ENCODE measurements around the gene LRPAP1.
"Not testable (repeated sequence)": the region's sequence is repeated elsewhere in the genome, so short reads cannot be mapped to it uniquely, and the experiment has no call there.

Gene LRPAP1

GRCh38 chr4:3512279-3512678 is 19.9 kb downstream of the LRPAP1 start:
- no peak overlapping the region for H3K27ac ChIP-seq
- DNase-seq (ENCODE audit: low spot score), result no peak
- ChIA-PET CTCF (no interaction called here), POLR2A (ENCODE audit: low non-redundant PET) (no interaction called here)
- TF ChIP-seq, protein P1, sequence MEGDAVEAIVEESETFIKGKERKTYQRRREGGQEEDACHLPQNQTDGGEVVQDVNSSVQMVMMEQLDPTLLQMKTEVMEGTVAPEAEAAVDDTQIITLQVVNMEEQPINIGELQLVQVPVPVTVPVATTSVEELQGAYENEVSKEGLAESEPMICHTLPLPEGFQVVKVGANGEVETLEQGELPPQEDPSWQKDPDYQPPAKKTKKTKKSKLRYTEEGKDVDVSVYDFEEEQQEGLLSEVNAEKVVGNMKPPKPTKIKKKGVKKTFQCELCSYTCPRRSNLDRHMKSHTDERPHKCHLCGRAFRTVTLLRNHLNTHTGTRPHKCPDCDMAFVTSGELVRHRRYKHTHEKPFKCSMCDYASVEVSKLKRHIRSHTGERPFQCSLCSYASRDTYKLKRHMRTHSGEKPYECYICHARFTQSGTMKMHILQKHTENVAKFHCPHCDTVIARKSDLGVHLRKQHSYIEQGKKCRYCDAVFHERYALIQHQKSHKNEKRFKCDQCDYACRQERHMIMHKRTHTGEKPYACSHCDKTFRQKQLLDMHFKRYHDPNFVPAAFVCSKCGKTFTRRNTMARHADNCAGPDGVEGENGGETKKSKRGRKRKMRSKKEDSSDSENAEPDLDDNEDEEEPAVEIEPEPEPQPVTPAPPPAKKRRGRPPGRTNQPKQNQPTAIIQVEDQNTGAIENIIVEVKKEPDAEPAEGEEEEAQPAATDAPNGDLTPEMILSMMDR (conservative IDR thresholded peaks at IDR 0.05; ENCODE audit: low read depth), result no peak

DNA sequence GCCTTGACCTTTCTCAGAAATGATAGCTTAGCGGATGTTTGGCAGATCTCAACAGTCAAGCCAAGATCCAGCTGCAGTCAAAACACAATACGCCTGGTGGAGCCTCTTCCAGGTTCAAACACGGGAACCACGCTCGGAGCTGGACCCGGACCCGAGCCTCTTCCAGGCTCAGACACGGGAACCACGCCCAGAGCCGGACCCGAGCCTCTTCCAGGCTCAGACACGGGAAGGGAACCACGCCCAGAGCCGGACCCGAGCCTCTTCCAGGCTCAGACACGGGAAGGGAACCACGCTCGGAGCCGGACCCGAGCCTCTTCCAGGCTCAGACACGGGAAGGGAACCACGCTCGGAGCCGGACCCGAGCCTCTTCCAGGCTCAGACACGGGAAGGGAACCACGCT is 20.6 kb downstream of the LRPAP1 start:
- POLR2A ChIA-PET (ENCODE audit: low non-redundant PET); CTCF ChIA-PET; DNase-seq (ENCODE audit: low spot score); H3K27ac ChIP-seq: not testable (repeated sequence)

- CTCF ChIA-PET, result no interaction called here
- POLR2A ChIA-PET (ENCODE audit: low non-redundant PET), result no interaction called here
- TF ChIP-seq, protein P1 (conservative IDR thresholded peaks at IDR 0.05; ENCODE audit: low read depth), result no peak
- no peak overlapping the region for H3K27ac ChIP-seq
- DNase-seq (ENCODE audit: low spot score), result no peak
Measured at GRCh38 chr4:3511187-3511586, 21.0 kb downstream of the LRPAP1 start.

- no peak for DNase-seq (ENCODE audit: low spot score)
- CTCF ChIA-PET, result no interaction called here
- TF ChIP-seq, protein P1 (conservative IDR thresholded peaks at IDR 0.05; ENCODE audit: low read depth), result no peak
Measured at GRCh38 chr4:3510481-3510880, 21.7 kb downstream of the LRPAP1 start.

DNA sequence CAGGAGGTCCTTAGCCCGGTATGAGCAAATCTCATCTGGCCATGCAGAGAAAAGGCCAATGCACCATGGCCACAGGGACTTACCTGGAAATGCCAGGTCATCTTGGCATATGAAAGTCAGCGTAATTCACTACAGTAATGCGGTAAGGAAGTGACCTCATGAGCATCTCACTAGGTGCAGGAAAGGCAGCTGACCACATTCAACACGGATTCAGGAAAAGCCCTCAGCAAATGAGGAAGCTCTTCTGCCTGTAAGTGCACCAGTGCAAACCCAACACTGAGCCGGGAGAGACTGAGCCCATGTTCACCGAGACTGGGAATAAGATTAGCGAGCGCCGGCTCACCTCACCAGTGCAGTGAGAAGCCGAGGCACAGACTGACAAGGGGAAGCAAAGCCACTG is 23.7 kb downstream of the LRPAP1 start:
- CTCF ChIA-PET, result no interaction called here
- POLR2A ChIA-PET (ENCODE audit: low non-redundant PET), result no interaction called here
- no peak overlapping the region for H3K27ac ChIP-seq
- no peak for DNase-seq (ENCODE audit: low spot score)
- TF ChIP-seq, protein P1 (conservative IDR thresholded peaks at IDR 0.05; ENCODE audit: low read depth), result no peak

More at GRCh38 chr4:3510481-3510880, 21.7 kb downstream of the LRPAP1 start:
- H3K27ac ChIP-seq, result no peak overlapping the region
- POLR2A ChIA-PET (ENCODE audit: low non-redundant PET), result no interaction called here

DNA sequence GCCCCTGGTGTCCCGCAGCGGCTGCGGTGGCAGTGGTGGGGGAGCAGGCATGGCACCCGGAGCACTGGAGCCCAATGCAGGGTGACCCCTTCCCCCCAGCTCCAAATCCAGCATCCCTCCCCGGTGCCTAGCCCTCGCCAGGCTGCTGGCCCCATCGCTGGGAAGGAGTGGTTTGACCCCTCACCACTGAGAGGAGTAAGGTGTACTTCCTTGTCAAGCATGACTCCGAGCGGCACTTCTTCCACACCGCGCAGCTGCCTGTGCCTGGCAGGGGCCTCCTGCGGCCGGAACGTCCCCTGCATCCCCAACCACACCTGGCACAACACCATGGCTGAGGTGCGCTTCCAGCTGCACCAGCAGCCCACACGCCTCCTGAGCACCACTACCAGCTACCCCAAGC is 27.0 kb downstream of the LRPAP1 start:
- ChIA-PET POLR2A (ENCODE audit: low non-redundant PET) (no interaction called here), CTCF (interaction anchor here (0.9 kb wide), 1 partner anchor 25 kb away, joined by 4 read pairs; no protein-coding TSS in a partner anchor)
- TF ChIP-seq, protein P1 (conservative IDR thresholded peaks at IDR 0.05; ENCODE audit: low read depth), result no peak
- no peak overlapping the region for H3K27ac ChIP-seq
- DNase-seq (ENCODE audit: low spot score), result no peak

- DNase-seq (ENCODE audit: low spot score), result no peak
- TF ChIP-seq, protein P1 (conservative IDR thresholded peaks at IDR 0.05; ENCODE audit: low read depth), result no peak
- ChIA-PET CTCF (no interaction called here), POLR2A (ENCODE audit: low non-redundant PET) (no interaction called here)
- 0 out of 2 replicates have a peak overlapping the region, but pooled peaks have one; percentile 5 for H3K27ac ChIP-seq
Measured at GRCh38 chr4:3502941-3503936, 29.0 kb downstream of the LRPAP1 start.

Data from RWPE1 (cell line).